Measurements from ENCODE around the gene ACAD10. TPM values are rescaled to one million over a fixed set of nuclear protein-coding genes. Genes with fewer than 3 reads are reported as not detected.

ACAD10 gene
- total and polyA plus RNA-seq, 10 donors: 10.2 to 40.5 (median 26.9) TPM

- WGBS, 5 donors: 90 to 96% (median 92%) methylated on average over 6 of the region's 6 CpGs
- H3K4me1 ChIP-seq: peaks cover 0 to 6% (median 0%) of the 10 kb centered on the region in 6 donors
- H3K27me3 ChIP-seq (replicated peaks in 1 of 7): no peaks in the 10 kb centered on the region
- intact Hi-C loops (cut with DNase I; ENCODE audit: low total_unique reads): no loop called here
- H3K27ac ChIP-seq: no peak overlapping the region
- H3K36me3 ChIP-seq: peaks cover 9 to 100% (median 96%) of the 10 kb centered on the region in 6 donors
- TF ChIP-seq POLR2A (IDR thresholded peaks at IDR 0.05) (no peak), POLR2AphosphoS5 (IDR thresholded peaks at IDR 0.05) (no peak), CTCF (IDR thresholded peaks at IDR 0.05 in 8 of 11, conservative IDR thresholded peaks at IDR 0.05 in 3 of 11) (no peak)
- no peaks in the 10 kb centered on the region for H3K9me3 ChIP-seq
- DNase-seq: no peak
- no peak overlapping the region for H3K4me3 ChIP-seq
These were observed 32.3 kb upstream of the ACAD10 start for GRCh38 chr12:111653596-111653995.

- no peak overlapping the region for H3K4me3 ChIP-seq
- H3K9me3 ChIP-seq: no peaks in the 10 kb centered on the region
- 94 to 97% (median 95%) methylated on average over 3 of the region's 3 CpGs for WGBS, 5 donors
- intact Hi-C loops (cut with DNase I; ENCODE audit: low total_unique reads): no loop called here
- peaks cover 7 to 100% (median 96%) of the 10 kb centered on the region in 6 donors for H3K36me3 ChIP-seq
- DNase-seq: no peak
- TF ChIP-seq POLR2A (IDR thresholded peaks at IDR 0.05): no peak
- no peak for TF ChIP-seq POLR2AphosphoS5 (IDR thresholded peaks at IDR 0.05)
- no peak for TF ChIP-seq CTCF (IDR thresholded peaks at IDR 0.05 in 8 of 11, conservative IDR thresholded peaks at IDR 0.05 in 3 of 11)
- H3K4me1 ChIP-seq: peaks cover 0 to 6% (median 0%) of the 10 kb centered on the region in 6 donors
- no peaks in the 10 kb centered on the region for H3K27me3 ChIP-seq (replicated peaks in 1 of 7)
- no peak overlapping the region for H3K27ac ChIP-seq
These were observed 30.5 kb upstream of the ACAD10 start for GRCh38 chr12:111655356-111655755.

- Histone ChIP-seq H3K27me3 (replicated peaks in 1 of 7) (no peaks in the 10 kb centered on the region), H3K9me3 (no peaks in the 10 kb centered on the region), H3K36me3 (peaks cover 7 to 100% (median 95%) of the 10 kb centered on the region in 6 donors), H3K27ac (no peak overlapping the region), H3K4me3 (no peak overlapping the region), H3K4me1 (peaks cover 0 to 6% (median 0%) of the 10 kb centered on the region in 6 donors)
- no peak for DNase-seq
- WGBS, 5 donors: 92 to 99% (median 96%) methylated on average over 4 of the region's 4 CpGs
- TF ChIP-seq POLR2AphosphoS5 (IDR thresholded peaks at IDR 0.05): no peak
- TF ChIP-seq CTCF (IDR thresholded peaks at IDR 0.05 in 8 of 11, conservative IDR thresholded peaks at IDR 0.05 in 3 of 11): no peak
- TF ChIP-seq POLR2A (IDR thresholded peaks at IDR 0.05): no peak
- intact Hi-C loops (cut with DNase I; ENCODE audit: low total_unique reads): no loop called here
These were observed 29.8 kb upstream of the ACAD10 start for GRCh38 chr12:111656016-111656415.

GRCh38 chr12:111664499-111664898, 21.4 kb upstream of the ACAD10 start:
- peaks cover 5 to 100% (median 79%) of the 10 kb centered on the region in 6 donors for H3K36me3 ChIP-seq
- H3K27ac ChIP-seq: peak overlapping the region in 1 of 8 donors; percentile 26
- no peaks in the 10 kb centered on the region for H3K27me3 ChIP-seq (replicated peaks in 1 of 7)
- no peak for DNase-seq
- H3K9me3 ChIP-seq: no peaks in the 10 kb centered on the region
- H3K4me3 ChIP-seq: no peak overlapping the region
- WGBS, 5 donors: 87 to 94% (median 93%) methylated on average over 5 of the region's 5 CpGs
- intact Hi-C loops (cut with DNase I; ENCODE audit: low total_unique reads): no loop called here
- TF ChIP-seq POLR2AphosphoS5 (IDR thresholded peaks at IDR 0.05) (no peak), CTCF (IDR thresholded peaks at IDR 0.05 in 8 of 11, conservative IDR thresholded peaks at IDR 0.05 in 3 of 11) (no peak), POLR2A (IDR thresholded peaks at IDR 0.05) (no peak)
- H3K4me1 ChIP-seq: no peaks in the 10 kb centered on the region
